Stimulated activated naive CD4-positive, alpha-beta T cell (primary cell): ENCODE measurements around the gene IL1RL1.
"Not testable (repeated sequence)": the region's sequence is repeated elsewhere in the genome, so short reads cannot be mapped to it uniquely, and the experiment has no call there.

Source experiments
- DNase-seq, 6 experiments: peaks; one replicate each; lab custom pipeline; 2025; lab: John Stamatoyannopoulos, UW

IL1RL1 gene

DNA sequence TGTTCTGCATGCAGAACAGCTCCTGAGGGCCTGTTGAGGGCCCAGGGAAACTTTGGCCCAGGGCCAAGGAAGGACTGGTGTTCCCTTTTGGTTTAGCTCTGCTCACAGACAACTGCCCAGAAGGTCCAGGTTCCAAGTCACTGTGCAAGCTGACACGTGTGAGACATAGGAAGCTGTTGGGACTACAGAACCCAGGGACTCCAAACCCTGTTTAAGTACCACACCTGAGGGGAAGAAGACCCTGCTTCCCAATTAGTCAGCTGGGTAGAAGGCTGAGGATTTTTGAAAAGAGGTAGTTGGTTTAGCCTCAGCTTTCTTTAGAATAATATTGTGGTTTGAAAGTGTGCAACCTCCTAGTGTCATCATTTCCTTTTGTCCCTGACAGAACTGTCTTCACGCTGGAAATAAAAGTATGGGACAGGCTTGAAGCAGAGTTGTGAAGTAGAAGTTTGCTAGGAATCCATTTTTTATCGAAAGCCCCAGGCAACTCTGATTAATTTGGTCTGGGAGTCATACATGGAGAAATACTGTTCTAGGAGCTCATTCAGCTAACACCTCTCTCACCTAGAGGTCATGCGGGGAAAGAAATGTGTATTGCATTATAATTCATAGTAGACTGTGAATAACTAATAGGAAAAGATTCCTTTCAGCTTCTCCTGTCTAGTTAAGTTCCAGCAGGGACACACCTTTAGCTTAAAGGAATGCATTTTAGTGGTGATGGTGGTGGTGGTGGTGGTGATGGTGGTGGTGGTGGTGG is 19.9 kb upstream of the IL1RL1 start:
- no peak for DNase-seq

- no peak for DNase-seq
These were observed 16.4 kb upstream of the IL1RL1 start for GRCh38 chr2:102294802-102295489.

GRCh38 chr2:102295566-102295965 is 15.8 kb upstream of the IL1RL1 start:
- DNase-seq: no peak

- DNase-seq: no peak
These were observed 14.9 kb upstream of the IL1RL1 start for GRCh38 chr2:102296449-102296848.

DNA sequence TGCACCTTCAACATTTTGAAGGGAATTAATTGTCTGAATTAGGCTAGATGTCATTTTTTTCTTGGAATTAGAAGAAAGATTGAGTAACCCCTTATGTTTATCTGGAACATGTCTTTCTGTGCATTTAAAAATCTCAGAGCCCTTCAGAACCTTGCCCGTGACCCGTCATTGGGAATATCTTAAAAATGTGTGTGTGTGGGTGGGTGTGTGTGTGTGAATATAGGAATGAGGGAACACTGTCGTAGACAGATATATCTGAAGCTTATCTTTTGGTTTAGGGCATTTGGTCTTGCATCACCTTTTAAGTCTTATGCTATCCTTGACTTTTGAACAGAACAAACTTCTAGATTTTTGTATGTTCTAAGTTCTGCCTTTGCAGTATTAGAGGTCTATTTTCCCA is 13.5 kb upstream of the IL1RL1 start:
- DNase-seq: no peak

GRCh38 chr2:102301867-102302362 is 9.4 kb upstream of the IL1RL1 start:
- peak in 3 of 6 experiments; percentile 3 to 36 (median 25) for DNase-seq

DNA sequence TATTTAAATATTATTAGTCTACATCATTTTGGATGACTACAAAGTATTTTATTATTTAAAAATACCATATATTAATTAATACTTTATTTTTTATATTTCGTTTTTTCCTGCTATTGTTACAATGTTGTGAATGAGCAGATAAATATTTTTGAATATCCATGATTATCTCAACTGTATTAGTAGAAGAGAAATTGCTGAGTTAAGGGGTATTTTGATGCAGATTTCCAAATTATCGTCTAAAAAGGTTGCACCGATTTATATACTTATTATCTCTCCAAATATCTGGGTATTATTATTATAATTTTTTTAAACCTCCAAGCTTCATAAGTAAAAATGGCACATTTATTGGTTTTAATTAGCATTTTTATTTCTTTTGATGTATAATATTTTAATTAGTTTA is 8.9 kb upstream of the IL1RL1 start:
- no peak for DNase-seq

GRCh38 chr2:102303589-102303988 is 7.8 kb upstream of the IL1RL1 start:
- no peak for DNase-seq

DNA sequence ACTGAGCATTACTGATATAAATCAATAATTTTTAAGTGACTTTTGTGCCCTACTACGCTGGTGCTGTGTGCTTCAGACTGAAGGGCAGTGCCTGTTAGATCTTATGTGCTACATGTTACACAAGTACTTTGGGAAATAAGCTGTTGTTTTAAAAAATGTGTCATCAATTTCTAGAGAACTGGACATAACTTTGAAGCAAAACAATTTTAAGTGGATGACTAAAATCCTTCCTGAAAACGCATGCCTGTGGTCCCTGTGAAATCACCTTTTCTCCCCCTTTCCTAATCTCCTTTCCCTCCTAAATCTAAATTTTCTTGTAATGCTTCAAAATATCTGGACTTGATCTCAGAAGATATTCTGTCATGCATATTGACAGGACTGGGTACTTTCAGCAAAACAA is 7.1 kb upstream of the IL1RL1 start:
- DNase-seq: no peak

DNA sequence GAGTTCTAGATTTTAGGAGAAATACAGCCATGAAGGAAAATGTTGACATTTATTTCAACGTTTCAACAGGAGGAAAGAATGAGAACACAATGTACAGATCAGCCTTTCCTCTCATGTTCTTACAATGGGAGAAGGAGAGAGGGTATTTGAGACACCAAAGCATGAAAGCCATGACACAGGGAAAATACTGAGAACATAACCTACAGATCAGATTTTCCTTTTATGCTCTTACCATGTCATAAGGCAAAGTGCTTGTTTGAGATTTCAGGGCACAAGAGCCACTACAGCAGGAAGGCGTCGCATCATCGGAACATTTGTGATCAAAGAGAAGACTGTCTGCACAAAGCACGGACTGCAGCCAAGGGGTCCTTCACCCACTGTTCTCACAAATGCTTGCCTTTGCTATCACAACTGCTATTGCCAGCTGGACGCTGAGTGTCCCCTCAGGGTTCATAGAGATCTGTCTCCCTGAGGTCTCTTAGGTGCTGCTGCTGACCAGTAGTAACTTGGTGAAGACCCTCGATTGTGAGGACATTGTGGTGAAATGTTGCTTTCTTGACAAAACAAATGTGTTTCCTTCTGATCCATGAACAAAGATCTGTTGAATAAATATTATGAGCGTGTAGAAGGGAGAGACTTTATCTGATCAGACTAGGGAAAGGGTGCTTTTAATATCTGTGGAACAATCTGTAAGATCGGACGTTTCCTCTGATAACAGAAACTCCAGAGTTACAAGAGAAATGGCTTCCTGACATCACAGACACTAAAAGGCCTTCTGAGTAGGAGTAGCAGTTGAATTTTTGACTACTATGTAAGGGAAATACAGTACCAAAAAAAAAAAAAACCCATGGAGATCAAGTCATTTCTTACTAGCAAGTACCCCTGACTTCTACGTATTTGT is 6.4 kb upstream of the IL1RL1 start:
- no peak for DNase-seq

GRCh38 chr2:102306125-102306524 is 5.2 kb upstream of the IL1RL1 start:
- DNase-seq: no peak

DNA sequence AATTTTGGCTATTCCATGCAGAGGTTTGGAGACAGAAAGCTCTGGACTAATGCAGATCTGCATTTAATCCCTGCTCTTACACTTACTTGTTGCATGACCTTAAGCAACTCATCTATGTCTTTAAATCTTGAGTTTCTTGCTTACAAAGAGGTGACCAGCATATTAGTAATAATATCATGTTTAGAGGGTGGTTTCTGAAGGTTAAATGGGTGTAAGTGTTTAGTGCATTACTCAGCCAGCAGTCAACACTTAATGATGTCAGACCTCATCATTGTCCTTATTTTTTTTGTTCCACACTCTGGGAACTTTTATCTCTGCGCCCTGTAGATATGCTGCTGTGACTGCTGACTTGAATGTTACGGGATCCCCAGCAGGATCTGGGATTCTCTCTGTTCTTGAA is 1.7 kb downstream of the IL1RL1 start:
- no peak for DNase-seq

DNA sequence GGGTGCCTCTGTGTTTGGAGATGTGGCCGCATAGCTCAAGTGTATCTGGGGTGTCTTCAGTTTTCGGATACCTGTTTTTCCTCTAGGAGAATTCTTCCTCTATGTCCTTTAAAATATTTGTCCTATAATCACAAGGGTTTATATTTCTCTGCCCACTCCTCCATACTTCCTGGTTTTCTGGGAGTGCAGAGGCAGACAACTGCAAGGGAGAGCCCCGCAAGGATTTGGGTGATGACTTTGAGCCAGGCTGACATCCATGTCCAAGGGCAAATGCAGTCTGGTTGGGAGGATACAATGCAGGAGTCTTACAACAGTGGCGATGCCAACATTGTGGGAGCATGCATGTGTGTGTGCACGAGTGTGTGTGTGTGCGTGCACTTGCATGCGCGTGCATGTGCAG is 2.1 kb downstream of the IL1RL1 start:
- DNase-seq: no peak

- no peak for DNase-seq
These were observed 2.6 kb downstream of the IL1RL1 start for GRCh38 chr2:102313950-102314349.

DNA sequence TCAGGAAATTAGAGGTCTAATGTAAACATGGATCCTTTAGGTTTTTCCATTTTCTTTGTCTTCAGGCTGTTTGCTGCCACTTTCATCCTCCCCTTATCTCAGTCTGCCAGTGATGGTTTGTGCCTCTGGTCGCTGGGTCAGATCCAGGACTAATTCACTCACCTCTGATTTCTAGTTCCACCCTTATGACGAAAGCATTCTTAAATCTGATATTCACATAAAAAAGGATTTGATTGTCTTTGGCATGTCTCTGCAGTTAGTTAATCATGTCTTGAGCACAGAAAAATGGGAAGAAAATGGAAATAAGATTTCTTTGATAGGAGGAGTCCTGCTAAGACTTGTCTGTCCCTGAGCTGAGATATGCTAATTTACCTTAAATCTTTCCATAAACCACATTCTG is 4.6 kb downstream of the IL1RL1 start:
- no peak for DNase-seq

DNA sequence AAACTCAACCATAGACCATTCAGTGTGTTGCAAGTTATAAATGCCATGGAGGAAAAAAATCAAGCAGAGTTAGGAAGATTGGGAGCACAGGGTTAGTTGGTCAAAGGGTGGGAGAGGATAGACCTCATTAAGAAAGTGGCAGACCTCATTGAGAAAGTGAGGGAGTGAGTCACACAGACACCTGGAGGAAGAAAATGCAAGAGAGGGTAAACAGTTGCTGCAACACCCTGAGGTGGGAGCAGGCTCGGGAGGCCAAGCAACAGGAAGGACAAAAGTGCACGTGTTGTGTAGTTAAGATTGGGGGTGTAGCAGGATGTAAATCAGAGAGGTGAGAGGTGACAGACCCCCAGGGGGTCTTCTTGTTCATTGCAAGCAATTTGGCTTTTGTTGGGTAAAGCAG is 6.4 kb downstream of the IL1RL1 start:
- no peak for DNase-seq

- no peak for DNase-seq
These were observed 7.1 kb downstream of the IL1RL1 start for GRCh38 chr2:102318437-102318836.

- DNase-seq: no peak
These were observed 10.8 kb downstream of the IL1RL1 start for GRCh38 chr2:102321941-102322719.

GRCh38 chr2:102324914-102325313 is 13.6 kb downstream of the IL1RL1 start:
- not testable (repeated sequence) for DNase-seq

DNA sequence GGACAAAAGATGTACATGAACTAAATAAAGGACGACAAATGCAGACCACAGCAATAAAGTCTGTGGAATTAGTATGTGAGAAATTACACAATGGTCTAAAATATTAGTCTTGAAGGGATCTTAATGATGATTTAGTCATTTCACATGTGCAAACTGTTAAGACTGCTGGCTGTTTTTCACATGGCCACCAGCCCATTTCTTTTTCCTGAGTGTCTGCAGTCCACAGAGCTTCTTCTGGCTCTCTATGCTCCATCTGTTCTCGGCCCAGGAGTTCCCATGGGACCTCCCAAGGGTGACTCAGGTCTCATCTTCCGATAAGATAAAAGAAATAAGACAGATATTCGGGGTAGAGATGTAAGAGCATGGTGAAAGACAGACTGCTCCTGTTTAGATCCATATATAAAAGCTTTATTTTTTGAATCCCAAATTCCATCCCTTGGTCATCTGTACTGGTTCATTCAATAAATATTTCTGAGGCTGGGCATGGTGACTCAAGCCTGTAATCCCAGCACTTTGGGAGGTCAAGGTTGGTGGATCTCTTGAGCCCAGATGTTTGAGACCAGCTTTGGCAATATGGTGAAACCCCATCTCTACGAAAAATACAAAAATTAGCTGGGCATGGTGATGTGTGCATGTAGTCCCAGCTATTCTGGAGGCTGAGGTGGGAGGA is 20.1 kb downstream of the IL1RL1 start:
- no peak for DNase-seq

DNA sequence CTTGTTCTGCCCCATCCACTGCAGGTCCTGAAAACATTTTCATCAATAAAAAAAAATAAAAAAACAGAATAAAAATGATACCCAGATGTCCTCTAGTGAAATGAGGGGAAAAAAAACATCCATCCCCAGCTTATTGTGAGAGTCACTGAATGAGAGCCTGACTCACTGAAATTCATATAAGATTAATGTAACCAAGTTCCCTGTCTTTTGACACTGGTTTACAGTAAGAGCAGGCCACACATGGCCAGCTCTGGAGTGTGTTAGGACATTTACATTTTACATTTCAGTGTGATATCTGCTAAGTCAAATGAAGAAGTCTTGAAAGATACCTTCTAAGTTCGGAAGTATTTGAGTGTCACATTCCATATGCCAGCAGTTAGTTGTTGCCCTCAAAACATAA is 23.1 kb downstream of the IL1RL1 start:
- DNase-seq: no peak
